Esophagus muscularis mucosa (tissue), 4 donors: ENCODE data around the gene TNFSF8. TPM values are rescaled to one million over a fixed set of nuclear protein-coding genes. Genes with fewer than 3 reads are reported as not detected.

Experiments
- DNase-seq: peaks from one replicate; pipeline ENCODE4 v3.0.0-alpha.2; 2017; ENCODE audit errors: extremely low spot score
- H3K27ac ChIP-seq, 4 donors: fragments of 200-600 bp; sonication (generic); replicated peaks in 1 of 4; 1 replicate in 3 of 4; 2 replicates in 1 of 4; pipeline ENCODE4 v1.5.1; 2016 to 2019; ENCODE audit warnings: mild to moderate bottlenecking in 1 of 4
- H3K27me3 ChIP-seq, 4 donors: fragments of 200-600 bp; sonication (generic); one replicate each; pipeline versions ENCODE4 v1.5.1 to v1.6.0; 2016 to 2019
- H3K36me3 ChIP-seq, 4 donors: fragments of 200-600 bp; sonication (generic); one replicate each; pipeline ENCODE4 v1.5.1; 2016 to 2019
- H3K4me1 ChIP-seq, 4 donors: fragments of 200-600 bp; sonication (generic); one replicate each; pipeline ENCODE4 v1.5.1; 2016 to 2019
- H3K4me3 ChIP-seq, 4 donors: fragments of 200-600 bp; sonication (generic); 1 replicate in 2 of 4; 2 replicates in 2 of 4; pipeline ENCODE4 v1.5.1; 2016 to 2019; ENCODE audit warnings: mild to moderate bottlenecking in 4 of 4, moderate library complexity in 1 of 4
- H3K9me3 ChIP-seq, 4 donors: fragments of 200-600 bp; sonication (generic); 1 replicate in 3 of 4; 2 replicates in 1 of 4; pipeline ENCODE4 v1.5.1; 2016 to 2019
- CTCF ChIP-seq, 3 experiments: fragments of 200-600 bp in 2 of 3; fragments of 450-650 bp in 1 of 3; sonication (generic) in 2 of 3; IDR thresholded peaks; one replicate each; pipeline ENCODE4 v1.5.1; 2017 to 2019; ENCODE audit warnings: antibody characterized with exemption in 3 of 3, mild to moderate bottlenecking in 2 of 3, moderate library complexity in 1 of 3
- EP300 ChIP-seq: sonication (generic); formaldehyde crosslinking; IDR thresholded peaks from one replicate; pipeline ENCODE4 v1.6.1; 2017; ENCODE audit warnings: antibody characterized with exemption
- POLR2A ChIP-seq: fragments of 450-650 bp; IDR thresholded peaks from one replicate; pipeline ENCODE4 v1.6.1; 2017; ENCODE audit warnings: antibody characterized with exemption, moderate library complexity, mild to moderate bottlenecking, low read depth
- POLR2AphosphoS5 ChIP-seq, 2 donors: sonication (generic); formaldehyde crosslinking; IDR thresholded peaks; one replicate each; pipeline ENCODE4 v1.6.1; 2017; ENCODE audit warnings: antibody characterized with exemption in 2 of 2
- WGBS: methylation state at CpG from one replicate; pipeline ENCODE4 v1.1.5; 2018; 5-methylcytosine and 5-hydroxymethylcytosine counted together
- intact Hi-C: fragments of 100-400 bp; cut with DNase I; formaldehyde crosslinking; loops from one replicate; pipeline ENCODE4 v1.15.1; 2023
- total RNA-seq, 4 donors: library from RNA; depleted of rRNA; stranded (reverse); fragments of >200 nt; gene quantifications; one replicate each; pipeline versions ENCODE4 v1.1.0 to v1.2.1, GENCODE V29; 2016

Gene TNFSF8
- total RNA-seq, 4 donors from 2014 or later: 0.46 to 4.0 (median 1.4) TPM

GRCh38 chr9:114869845-114870244 is 60.5 kb downstream of the TNFSF8 start:
- DNase-seq: no peak
- TF ChIP-seq CTCF (IDR thresholded peaks at IDR 0.05) (no peak), EP300 (no peak), POLR2A (no peak), POLR2AphosphoS5 (IDR thresholded peaks at IDR 0.05) (no peak)
- H3K9me3 ChIP-seq: no peaks in the 10 kb centered on the region
- no peaks in the 10 kb centered on the region for H3K36me3 ChIP-seq
- no peak overlapping the region for H3K27ac ChIP-seq
- intact Hi-C loops: no loop called here
- 44% methylated on average over 2 of the region's 3 CpGs for WGBS
- no peak overlapping the region for H3K4me3 ChIP-seq
- H3K27me3 ChIP-seq: no peaks in the 10 kb centered on the region
- H3K4me1 ChIP-seq: no peaks in the 10 kb centered on the region

GRCh38 chr9:114869378-114869777 is 61.0 kb downstream of the TNFSF8 start:
- no peaks in the 10 kb centered on the region for H3K27me3 ChIP-seq
- no peaks in the 10 kb centered on the region for H3K4me1 ChIP-seq
- TF ChIP-seq EP300: no peak
- H3K9me3 ChIP-seq: no peaks in the 10 kb centered on the region
- no peak for DNase-seq
- H3K36me3 ChIP-seq: no peaks in the 10 kb centered on the region
- no peak overlapping the region for H3K4me3 ChIP-seq
- no peak overlapping the region for H3K27ac ChIP-seq
- 92% methylated on average over 5 of the region's 5 CpGs for WGBS
- intact Hi-C loops: no loop called here

- intact Hi-C loops: no loop called here
- Histone ChIP-seq H3K27ac (no peak overlapping the region), H3K4me1 (no peaks in the 10 kb centered on the region), H3K9me3 (no peaks in the 10 kb centered on the region), H3K27me3 (no peaks in the 10 kb centered on the region), H3K36me3 (no peaks in the 10 kb centered on the region), H3K4me3 (no peak overlapping the region)
- TF ChIP-seq POLR2A (no peak), CTCF (IDR thresholded peaks at IDR 0.05) (no peak), POLR2AphosphoS5 (IDR thresholded peaks at IDR 0.05) (no peak), EP300 (no peak)
- DNase-seq: no peak
- WGBS: 87% methylated on average over 5 of the region's 5 CpGs
Measured at GRCh38 chr9:114867327-114867726, 63.1 kb downstream of the TNFSF8 start.

GRCh38 chr9:114864471-114864870 is 65.9 kb downstream of the TNFSF8 start:
- TF ChIP-seq POLR2AphosphoS5 (IDR thresholded peaks at IDR 0.05) (no peak), EP300 (no peak), CTCF (IDR thresholded peaks at IDR 0.05) (no peak), POLR2A (no peak)
- Histone ChIP-seq H3K4me1 (no peaks in the 10 kb centered on the region), H3K36me3 (no peaks in the 10 kb centered on the region), H3K27me3 (no peaks in the 10 kb centered on the region), H3K4me3 (no peak overlapping the region), H3K27ac (peak overlapping the region in 1 of 4 donors; percentile 17), H3K9me3 (no peaks in the 10 kb centered on the region)
- intact Hi-C loops: no loop called here
- DNase-seq: no peak
- 75% methylated on average over 1 of the region's 1 CpG for WGBS

- H3K9me3 ChIP-seq: no peaks in the 10 kb centered on the region
- WGBS: 91% methylated on average over 8 of the region's 11 CpGs
- intact Hi-C loops: no loop called here
Measured at GRCh38 chr9:114861922-114862605, 68.3 kb downstream of the TNFSF8 start.

More at GRCh38 chr9:114861922-114862605, 68.3 kb downstream of the TNFSF8 start:
- no peaks in the 10 kb centered on the region for H3K27me3 ChIP-seq
- no peak for DNase-seq
- no peak overlapping the region for H3K27ac ChIP-seq
- no peaks in the 10 kb centered on the region for H3K4me1 ChIP-seq
- H3K36me3 ChIP-seq: no peaks in the 10 kb centered on the region
- TF ChIP-seq EP300: no peak
- no peak for TF ChIP-seq CTCF (IDR thresholded peaks at IDR 0.05)
- no peak for TF ChIP-seq POLR2A
- no peak for TF ChIP-seq POLR2AphosphoS5 (IDR thresholded peaks at IDR 0.05)
- no peak overlapping the region for H3K4me3 ChIP-seq
